Stimulated activated CD8-positive, alpha-beta memory T cell treated with anti-CD3 and anti-CD28 coated beads, Interleukin-12 subunit alpha, Interleukin-12 subunit beta, amount 100 ng/mL, for 4 hours (primary cell): ENCODE measurements around the gene GEMIN4.

Source experiments
- DNase-seq: peaks from one replicate; pipeline ENCODE4 v3.0.0-alpha.2; 2020; ENCODE audit warnings: low read depth

The GEMIN4 gene

DNA sequence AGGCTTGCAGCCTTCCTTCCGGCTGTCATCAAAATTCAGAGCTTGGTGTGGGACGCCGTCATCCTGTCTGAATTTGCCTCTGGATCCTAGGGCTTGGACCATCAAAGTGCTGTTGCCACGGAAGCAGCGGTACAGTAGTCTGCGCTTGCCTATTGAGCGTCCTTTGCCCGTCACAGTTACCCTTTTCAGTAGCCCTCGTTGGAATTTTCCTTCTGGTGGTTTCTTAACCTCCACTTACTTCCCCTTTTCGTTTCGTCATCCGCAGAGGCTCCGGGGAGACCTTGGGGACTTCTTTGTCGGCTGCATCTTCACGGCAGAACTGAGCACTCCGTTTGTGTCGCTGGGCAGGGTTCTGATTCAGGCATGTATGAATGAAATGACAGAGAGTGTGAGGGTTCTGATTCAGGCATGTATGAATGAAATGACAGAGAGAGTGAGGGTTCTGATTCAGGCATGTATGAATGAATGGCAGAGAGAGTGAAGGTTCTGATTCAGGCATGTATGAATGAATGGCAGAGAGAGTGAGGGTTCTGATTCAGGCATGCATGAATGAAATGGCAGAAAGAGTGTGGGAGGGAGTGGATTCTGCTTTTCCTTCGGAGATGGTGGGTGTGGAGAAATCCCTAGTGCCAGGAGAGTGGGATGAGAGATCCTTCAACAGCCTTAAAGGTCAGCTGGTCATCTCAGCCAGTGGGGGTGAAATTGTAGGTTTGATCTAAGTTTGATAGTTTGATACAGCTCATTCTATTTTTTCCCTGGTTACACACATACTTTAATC is 11.6 kb downstream of the GEMIN4 start:
- DNase-seq = no peak

DNA sequence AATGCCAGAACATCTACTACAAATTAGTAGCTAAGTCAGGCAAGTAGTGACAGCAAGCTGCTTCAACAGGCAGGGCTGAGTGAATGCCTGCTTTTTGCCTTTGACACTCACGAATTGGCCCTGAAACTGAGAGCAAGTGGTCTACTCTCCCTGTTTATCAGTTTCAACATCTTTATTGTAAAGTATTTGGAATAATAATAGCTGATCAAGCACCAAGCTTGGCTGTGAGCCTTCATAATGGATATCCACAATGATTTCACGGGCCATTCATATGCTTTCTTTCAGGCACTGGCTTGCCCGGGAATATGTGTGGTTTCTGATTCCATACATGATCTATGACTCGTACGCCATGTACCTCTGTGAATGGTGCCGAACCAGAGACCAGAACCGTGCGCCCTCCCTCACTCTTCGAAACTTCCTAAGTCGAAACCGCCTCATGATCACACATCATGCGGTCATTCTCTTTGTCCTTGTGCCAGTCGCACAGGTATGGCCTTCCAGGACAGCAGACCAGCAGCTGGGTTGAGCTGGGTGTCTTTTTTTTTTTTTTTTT is 14.4 kb downstream of the GEMIN4 start:
- no peak for DNase-seq

DNA sequence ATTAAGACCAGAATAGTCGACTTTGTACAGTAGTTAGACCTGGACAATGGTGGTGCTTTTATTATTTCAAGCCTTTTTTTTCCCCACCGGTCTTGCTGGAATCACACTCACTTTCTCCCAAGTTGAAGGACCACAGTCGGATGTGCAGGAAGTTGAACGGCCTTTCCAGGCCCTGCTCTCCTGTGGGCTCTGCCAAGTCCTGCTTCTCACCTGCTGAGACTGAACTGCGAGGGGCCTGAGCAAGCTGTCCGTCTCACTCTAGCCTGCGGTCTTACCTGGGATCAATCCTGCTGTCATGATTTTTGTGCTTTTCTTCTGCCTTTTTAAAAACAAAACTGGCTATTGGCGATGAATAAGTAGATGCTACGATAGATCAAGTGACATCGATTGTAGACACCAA is 18.3 kb downstream of the GEMIN4 start:
- DNase-seq = no peak

DNA sequence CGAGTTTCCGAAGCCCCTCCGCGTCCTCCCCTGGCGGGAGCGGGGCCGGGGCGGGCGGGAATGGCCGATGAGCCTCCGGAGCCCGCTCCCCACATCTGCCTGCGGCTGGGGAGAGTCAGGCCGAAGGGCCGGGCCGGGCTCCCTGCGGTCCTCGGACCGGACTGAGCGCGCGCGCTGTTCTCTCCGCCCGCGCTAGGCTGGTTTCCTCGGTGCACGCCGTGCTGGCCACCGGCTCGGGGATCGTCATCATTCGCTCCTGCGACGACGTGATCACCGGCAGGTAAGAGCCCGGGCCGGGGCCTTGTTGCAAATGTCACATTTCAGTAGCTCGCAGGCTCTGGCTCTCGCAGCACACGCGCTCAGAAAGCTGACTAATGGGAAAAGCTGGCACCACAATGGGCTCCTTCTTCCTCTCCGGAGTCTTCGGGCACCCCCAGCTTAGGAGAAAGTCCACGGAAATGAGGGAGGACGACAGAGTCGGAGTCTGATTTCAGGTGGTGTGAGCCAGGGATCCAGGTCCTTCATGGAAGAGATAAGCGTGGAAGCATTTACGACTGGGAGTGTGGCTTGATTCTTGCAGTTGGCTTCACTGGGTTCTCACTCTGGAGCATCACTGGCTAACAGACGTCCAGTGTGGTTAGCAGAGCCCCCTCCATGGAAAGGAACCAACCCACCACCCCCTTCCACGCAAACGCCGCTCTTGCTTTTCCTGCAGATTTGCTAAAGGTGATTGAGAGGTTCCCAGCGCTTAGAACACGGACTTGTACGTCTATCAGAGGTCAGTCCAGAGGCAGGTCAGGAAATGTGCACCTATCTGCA is 19.0 kb downstream of the GEMIN4 start:
- DNase-seq = peak; percentile 17

DNA sequence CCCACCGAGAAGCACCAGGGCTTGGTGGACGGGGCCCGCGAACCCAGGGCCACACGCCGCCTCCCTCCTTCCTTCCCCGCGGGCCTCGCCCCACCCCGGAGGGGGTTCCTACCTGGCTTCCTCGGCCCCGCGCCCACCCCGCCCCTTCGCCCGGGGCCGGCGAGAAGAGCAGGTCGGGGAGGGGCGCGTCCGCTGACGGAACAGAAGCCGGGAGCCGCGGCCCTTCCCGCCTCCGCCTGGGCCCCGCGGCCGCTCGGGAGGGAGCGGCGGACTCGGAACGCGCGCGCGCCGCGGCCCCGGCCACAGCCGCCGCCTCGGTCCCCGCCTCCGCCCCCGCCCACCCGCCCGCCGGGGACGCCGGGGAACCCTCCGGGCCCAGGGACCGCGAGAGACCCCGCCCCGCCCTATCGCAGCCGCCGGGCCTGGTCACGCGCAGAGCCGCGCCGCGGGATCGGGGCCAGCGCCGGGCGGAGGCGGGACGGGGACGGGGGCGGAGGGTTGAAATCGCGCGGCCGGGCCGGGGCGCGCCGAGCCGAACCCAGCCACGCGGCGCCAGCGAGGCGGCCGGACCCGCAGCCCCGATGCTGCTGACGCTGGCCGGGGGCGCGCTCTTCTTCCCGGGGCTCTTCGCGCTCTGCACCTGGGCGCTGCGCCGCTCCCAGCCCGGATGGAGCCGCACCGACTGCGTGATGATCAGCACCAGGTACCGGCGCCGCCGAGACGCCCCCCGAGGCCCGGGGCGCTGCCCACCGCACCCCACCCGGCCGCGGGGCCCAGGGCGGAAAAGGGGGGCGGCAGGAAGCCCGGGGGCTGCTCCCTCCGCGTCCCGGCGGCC is 19.8 kb downstream of the GEMIN4 start, which contains the start of gene TLCD3A:
TSS of gene TLCD3A (plus strand) at position 530 of the 835 bp plus-strand sequence. CDS start at position 582, 52 bp downstream.
- peak; percentile 41 for DNase-seq

DNA sequence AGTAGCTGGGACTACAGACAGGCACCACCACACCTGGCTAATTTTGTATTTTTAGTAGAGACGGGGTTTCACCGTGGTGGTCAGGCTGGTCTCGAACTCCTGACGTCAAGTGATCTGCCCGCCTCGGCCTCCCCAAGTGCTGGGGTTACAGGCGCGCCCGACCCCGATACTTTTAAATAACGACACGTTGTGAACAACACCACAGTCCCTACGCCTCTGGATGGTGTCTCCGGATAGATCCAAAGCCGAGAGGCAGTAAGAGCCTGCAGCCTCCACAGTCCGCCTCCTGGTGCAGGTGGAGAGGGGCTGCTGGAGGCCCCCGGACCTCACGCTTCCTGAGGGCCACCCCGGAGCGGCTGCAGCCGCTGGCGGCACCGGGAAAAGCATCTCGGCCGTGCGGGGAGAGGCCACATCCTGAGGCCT is 20.4 kb downstream of the GEMIN4 start:
- DNase-seq = peak; percentile 2

DNA sequence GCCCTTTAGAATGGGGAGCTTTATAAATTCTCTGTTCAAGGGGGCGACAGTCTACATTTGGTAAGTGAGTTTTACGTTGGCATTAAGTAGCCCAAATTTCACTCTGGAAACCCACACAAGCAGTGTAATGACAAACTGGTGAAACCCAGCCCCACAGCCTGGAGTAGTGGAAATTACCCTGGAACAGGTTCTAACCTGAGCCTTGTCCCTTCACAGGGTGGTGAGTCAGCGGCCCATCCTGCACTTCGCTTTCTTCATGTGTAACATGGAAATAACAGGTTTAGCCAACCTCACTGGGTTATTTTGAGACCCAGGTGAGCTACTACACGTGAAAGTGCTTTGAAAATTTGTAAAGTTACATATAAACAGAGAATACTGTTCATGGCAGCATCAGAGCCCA is 23.2 kb downstream of the GEMIN4 start:
- no peak for DNase-seq

DNA sequence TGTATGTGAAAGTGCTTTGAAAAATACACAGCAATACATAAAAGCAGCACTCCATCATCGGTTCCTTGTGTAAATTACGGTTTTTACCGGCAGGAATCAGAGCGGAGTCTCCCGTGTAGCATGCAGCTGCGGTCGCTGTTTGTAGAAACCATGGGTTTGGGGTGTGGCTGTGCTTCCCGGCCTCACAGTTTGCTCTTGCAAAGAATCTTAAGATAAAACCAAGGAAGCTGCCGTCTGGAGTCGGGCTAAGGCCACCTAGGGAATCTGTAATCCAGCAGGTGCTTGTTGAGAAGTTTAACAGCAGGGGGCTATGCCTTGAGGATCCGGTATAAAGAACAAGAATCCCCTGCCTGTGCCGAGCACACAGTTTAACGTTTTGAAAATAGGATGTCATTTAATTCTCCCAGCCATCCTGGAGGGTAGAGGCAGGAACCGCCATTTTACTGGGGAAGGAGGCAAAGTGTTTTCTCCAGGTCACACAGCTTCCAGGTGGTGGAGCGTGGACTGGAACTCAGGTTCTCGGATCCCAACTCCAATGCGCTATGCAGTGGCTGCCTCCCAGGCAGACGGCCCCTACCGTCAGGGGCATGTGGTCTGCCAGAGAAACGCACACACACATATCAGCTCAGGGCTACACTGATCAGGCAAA is 25.7 kb downstream of the GEMIN4 start:
- DNase-seq = no peak

DNA sequence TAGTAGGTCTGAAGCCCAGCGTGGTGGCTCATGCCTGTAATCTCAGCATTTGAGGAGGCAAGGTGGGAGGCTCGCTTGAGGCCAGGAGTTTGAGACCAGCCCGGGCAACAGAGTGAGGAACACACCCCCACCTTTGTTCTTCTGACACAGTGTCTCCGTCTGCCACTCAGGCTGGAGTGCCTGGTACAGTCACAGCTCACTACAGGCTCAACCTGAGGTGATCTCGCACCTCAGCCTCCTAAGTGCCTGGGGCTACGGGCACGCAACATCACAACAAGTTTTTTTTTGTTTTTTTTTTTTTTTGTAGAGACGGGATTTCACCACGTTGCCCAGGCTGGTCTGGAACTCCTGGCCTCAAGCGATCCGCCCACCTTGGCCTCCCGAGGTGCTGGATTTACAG is 26.3 kb downstream of the GEMIN4 start:
- DNase-seq = no peak

DNA sequence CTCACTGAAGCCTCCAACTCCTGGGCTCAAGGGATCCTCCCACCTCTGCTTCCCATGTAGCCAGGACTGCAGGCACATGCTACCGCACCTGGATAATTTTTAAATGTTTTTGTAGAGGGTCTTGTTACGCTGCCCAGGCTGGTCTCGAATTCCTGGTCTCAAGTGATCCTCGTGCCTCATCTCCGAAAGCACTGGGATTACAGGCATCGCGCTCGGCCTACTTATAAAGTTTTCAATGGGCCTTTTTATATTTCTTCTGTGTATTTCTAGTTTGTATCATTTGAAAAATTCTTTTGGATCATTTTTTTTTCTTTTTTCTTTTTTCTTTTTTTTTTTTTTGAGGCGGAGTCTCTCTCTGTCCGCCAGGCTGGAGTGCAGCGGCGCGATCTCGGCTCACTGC is 27.0 kb downstream of the GEMIN4 start:
- no peak for DNase-seq

DNA sequence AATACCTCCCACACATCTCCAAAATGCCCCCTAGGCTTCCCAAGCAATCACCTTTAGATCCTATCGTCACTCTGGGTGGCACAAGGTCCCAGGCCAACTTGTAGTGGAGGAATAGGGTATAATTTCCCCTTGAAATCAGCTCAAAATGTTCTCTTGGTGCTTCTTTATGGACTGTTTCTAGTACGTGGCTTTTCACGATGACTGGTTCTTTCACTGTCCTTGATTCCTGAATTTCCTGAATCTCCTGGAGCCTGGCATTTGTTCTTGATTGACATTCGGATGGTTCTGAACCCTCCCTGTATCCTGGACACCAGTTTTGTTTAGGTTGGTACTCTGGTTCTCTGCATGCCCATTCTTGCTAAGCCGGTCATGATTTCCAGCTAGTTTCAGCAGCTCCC is 30.5 kb downstream of the GEMIN4 start:
- DNase-seq = no peak

DNA sequence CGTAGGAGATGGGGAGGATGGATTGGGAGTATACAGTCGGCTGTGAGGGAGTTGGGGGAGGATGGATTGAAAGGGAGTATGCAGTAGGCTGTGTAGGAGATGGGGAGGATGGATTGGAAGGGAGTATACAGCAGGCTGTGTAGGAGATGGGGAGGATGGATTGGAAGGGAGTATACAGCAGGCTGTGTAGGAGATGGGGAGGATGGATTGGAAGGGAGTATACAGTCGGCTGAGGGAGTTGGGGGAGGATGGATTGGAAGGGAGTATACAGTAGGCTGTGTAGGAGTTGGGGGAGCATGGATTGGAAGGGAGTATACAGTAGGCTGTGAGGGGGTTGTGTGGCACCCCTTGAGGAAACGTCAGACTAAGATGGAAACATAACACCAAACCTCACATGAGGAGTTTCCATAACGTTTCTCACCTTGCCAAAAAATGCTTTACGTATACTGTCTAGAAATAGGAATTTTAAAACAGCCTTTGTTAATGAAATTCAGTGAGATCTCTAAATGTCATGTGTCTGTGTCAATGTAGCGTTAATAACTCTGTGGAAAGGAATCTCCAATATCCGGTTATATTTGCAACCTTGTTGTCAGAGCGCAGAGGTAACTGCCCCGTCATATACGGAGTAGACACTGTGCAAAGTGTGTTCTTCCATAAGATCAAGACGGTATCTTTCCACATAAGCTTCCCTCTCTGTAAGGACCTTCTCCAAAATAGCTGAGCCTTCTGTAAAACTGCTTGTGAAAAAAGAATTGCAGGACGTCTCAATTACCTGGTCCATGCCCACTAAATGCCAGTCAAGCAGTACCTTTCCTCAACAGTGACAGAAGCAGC is 31.1 kb downstream of the GEMIN4 start:
- DNase-seq = no peak

DNA sequence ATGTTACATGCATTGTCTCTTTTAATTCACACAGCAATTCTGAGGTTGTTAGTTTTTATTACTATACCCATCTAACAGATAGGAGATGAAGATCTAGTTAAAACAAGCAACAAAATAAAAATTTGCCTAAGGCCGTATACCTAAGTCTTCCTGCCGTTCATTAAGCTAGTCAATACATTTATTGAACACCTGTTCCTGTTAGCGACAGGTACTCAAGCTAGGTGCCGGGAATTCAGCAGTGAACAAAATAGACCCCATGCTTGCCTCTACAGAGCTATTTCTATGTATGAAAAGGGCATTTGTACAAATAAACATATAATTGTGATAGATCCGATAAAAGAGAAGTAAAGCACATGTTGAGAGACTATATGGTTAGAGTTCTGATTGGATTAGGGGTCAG is 34.0 kb downstream of the GEMIN4 start:
- no peak for DNase-seq

DNA sequence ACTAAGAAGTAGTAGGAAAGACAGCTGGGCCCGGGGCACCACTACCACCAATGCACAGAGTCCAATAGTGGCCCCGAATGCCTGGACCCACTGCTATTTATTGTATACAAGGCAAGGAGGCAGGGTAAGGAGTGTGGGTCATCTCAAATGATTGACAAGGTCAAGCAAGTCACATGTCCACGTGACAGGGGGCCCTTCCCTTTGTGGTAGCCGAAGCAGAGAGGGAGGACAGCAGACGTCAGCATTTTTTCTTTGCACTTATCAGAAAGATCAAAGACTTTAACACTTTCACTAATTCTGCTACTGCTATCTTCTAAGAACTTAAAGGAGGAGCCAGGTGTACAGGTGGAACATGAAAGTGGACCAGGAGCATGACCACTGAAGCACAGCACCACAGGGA is 43.9 kb downstream of the GEMIN4 start:
- DNase-seq = no peak

DNA sequence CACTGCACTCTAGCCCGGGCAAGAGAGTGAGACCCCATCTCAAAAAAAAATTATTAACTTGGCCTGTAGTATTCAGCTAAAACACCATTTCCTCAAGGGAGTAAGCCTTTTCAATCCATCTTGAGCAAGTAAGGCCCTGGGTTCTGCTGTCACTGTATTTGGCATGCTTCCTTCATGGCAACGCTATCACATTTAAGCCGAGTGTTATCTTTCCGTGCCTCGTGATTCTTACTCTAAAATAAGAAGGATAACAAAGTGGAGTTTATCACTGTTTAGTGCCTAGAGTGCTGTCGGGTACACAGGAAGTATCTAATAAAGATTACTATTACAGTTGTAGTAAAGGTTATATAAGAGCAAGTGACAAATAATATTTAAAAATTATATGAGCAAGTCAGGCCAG is 46.2 kb downstream of the GEMIN4 start:
- no peak for DNase-seq

DNA sequence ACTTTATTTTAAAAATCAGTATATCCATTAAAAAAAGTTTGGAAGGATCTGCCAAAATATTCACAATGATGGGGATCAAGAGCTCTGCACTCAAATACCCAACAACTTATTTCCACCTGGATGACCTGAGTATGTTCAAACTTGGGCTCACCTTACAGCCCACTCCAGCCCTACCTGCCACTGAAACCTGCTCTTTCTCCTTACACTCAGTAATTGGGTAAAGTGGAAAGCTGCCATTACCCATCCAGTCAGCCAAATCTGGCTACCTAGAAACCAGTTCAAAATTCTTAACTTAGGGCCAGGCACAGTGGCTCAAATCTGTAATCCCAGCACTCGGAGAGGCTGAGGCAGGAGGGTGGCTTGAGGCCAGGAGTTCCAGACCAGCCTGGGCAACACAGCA is 47.1 kb downstream of the GEMIN4 start:
- DNase-seq = no peak

DNA sequence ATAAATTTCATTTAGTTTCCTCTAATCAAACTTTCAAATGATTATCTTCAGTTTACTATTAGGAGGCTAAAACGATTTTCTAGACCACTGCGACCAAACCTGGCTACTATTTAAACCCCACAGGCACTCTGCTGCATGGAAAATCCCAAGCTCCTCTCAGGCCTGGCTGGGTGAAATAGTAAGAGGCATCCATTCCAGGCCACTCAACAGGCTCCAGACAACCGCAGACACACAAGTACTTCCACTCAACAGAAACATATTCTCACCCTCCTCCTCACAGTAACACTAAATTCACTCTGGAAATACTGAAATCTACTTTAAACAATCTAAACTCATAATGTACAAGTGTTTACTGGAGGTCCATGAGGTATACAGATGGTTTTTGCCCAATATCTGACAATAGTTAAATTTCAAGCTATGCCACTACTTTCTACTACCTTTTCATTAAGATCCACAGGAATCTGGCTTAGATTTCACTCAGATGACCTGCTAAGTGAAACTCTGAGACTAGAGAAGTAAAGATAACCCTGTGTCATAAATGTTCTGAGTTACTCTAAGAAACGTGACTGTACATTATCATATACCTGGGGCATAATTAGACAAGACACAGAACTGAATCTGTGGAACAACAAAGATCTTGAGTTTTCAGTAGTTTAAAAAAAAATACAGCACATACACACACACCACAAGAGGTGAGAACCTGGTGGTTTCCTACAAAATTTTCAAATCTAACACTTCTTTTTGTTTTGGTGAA is 47.8 kb downstream of the GEMIN4 start:
- no peak for DNase-seq

DNA sequence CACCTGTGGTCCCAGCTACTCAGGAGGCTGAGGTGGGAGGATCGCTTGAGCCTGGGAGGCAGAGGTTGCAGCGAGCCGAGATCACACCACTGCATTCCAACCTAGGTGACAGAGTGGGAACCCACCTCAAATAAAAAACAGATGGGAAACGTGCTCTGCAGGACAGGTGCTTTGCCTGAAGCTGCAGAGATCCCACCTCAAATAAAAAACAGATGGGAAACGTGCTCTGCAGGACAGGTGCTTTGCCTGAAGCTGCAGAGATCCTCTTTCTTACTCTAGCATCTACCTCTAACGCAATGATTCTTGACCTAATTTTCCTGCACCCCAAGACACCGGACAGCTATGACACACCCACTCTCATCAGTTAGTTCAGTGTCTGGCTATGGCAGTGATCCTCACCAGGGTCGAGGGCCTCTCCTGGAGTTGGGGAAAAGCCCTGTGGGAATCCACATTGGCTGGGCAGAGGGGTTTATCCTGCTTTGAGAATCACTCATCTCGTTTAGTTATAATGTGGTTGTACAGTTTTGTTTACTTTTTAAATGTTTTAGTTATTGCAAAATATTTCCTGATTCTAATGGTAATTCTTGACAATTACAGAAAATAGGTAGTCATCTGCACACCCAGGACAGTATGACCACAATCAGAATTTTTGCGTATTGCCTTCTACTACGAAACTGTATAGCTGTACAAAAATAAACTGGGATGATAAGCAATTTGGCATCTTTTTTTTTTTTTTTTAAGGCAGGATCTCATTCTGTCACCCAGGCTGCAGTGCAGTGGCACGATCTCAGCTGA is 48.8 kb downstream of the GEMIN4 start:
- DNase-seq = no peak

DNA sequence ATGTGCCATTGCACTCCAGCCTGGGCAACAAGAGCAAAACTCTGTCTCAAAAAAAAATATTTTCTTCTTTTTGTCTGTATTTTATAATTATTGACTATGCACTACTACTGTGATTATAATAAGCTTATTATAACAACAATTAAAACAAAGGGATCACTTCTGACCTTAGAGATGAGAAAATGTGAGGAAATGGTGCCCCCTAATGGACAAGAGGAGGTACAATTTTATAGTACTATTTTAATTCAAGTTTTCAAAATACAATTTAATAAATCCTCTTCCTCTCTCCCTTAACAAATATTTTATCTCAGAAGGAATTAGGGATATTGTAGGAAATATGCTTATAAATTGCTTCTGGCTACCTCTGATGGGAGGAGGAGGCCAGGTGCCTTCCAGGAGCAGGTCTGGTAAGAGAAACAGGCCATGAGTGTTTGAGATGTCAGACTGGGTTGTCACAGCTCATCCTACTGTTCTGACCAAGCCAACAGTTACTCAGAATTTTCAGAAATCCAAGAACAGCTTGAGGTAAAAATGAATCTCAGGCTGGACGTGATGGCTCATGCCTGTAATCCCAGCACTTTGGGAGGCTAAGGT is 51.5 kb downstream of the GEMIN4 start:
- DNase-seq = no peak
